Neuron (in vitro differentiated cells): Measurements from ENCODE around the gene LGR6.
"Not testable (repeated sequence)": the region's sequence is repeated elsewhere in the genome, so short reads cannot be mapped to it uniquely, and the experiment has no call there.

Experiments
- H2AFZ ChIP-seq: one replicate; pipeline ENCODE4 v1.6.1; 2013; ENCODE audit warnings: low read depth, mild to moderate bottlenecking, inconsistent platforms, low read length, moderate library complexity
- H3K27me3 ChIP-seq: one replicate; pipeline ENCODE4 v1.6.1; 2013; ENCODE audit warnings: low read length; ENCODE audit not compliant: insufficient read depth
- H3K36me3 ChIP-seq: one replicate; pipeline ENCODE4 v1.6.1; 2013; ENCODE audit warnings: low read length; ENCODE audit not compliant: insufficient read depth
- H3K4me1 ChIP-seq: one replicate; pipeline ENCODE4 v1.6.1; 2013; ENCODE audit warnings: low read length; ENCODE audit not compliant: insufficient read depth
- H3K4me3 ChIP-seq: 2 replicates; pipeline ENCODE4 v1.5.1; 2013; ENCODE audit warnings: mild to moderate bottlenecking, low read length, moderate library complexity
- H3K9me3 ChIP-seq: one replicate; pipeline ENCODE4 v1.6.1; 2013; ENCODE audit warnings: low read length

LGR6 gene

DNA sequence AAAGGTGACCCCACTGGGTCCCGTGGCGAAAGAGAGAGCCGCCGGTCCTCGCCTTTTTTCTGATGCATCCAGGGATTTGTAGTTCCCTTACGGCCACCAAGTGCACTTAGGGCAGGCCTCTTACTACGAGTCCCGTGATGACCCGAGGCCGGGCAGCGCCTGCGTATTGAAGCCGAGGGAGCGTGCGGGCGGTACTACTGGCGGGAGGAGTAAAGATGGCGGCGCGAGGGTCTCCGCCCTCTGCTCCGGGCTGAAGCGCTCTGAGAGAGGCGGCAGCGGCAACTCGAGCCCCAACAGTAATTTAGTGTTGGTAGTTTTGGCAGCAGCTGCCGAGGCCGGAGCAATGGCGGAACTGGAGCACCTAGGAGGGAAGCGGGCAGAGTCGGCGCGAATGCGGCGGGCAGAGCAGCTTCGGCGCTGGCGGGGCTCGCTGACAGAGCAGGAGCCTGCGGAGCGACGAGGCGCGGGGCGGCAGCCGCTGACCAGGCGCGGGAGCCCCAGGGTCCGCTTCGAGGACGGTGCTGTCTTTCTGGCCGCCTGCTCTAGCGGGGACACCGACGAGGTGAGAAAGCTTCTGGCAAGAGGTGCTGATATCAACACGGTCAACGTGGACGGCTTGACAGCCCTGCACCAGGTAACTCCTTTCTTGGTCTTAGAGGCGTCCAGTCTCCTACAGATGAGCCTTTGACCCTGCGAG is 155.1 kb downstream of the LGR6 start, which contains the start of gene PPP1R12B:
PPP1R12B (plus strand) TSS at position 191 of the 697 bp plus-strand sequence; CDS start at position 344, 153 bp downstream.
- Histone ChIP-seq H3K4me3 (peak within 1 kb of the TSS; percentile 70), H3K27me3 (no peaks in the 10 kb centered on the region), H2AFZ (peak within 1 kb of the TSS; percentile 49), H3K36me3 (no peaks in the 10 kb centered on the region), H3K9me3 (no peaks in the 10 kb centered on the region), H3K4me1 (peaks cover 15% of the 10 kb centered on the region)

DNA sequence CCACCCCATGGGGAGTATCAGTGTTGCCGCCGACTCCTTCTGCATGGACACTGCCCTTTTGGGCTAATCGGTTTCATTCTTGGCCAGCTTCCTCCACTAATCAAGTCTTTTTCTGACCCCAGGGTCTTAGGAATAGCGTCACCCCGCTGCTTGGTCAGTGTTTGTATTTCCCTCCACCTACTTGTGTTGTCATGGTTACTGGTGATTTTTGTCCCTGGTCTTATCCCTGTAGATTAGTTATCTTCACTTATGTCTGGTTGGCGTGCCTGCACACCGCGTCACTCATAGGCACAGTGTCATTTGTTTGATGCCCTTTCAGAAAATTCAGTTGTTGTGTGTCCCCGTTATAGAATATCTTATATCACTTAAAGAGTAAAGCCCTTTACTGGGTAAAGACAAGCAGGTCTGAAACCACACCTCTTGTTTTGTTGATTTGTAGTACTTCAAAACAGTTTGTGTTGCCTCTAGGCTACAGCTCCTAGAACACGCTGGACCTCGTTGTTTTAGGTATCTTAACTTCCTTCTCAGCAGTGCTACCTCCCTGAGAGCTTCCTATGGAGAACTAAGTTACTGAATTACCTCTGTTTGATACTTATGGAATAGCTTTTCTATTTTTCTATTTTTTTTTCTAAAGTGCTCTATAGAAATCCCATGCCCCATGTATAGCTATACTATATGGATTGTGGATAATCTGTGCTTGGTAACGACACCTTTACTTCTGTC is 155.8 kb downstream of the LGR6 start:
- Histone ChIP-seq H2AFZ (peak overlapping the region; percentile 49), H3K36me3 (no peaks in the 10 kb centered on the region), H3K4me3 (peak overlapping the region; percentile 70), H3K27me3 (no peaks in the 10 kb centered on the region), H3K4me1 (peaks cover 15% of the 10 kb centered on the region), H3K9me3 (no peaks in the 10 kb centered on the region)

DNA sequence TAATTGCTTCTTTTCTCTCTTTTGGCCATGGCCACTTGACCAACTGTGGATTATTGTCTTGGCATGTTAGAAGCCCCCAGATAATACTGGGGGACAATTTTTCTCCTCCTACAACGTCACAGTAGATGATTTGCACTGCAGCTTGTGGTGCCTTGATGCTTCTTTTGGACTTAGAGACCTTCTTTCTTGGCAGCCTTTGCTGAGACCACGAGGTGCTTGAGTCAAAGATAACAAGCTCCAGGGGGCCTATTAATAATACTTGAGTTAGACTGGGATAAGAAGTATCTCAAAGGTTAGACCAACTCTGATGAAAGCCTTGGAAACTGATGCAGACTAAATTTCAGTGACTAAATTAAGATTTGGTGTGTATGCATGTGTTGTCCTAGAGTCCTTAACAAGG is 158.1 kb downstream of the LGR6 start:
- Histone ChIP-seq H3K9me3 (no peaks in the 10 kb centered on the region), H3K36me3 (no peaks in the 10 kb centered on the region), H2AFZ (no peak overlapping the region), H3K27me3 (no peaks in the 10 kb centered on the region), H3K4me1 (peaks cover 15% of the 10 kb centered on the region), H3K4me3 (no peak overlapping the region)

DNA sequence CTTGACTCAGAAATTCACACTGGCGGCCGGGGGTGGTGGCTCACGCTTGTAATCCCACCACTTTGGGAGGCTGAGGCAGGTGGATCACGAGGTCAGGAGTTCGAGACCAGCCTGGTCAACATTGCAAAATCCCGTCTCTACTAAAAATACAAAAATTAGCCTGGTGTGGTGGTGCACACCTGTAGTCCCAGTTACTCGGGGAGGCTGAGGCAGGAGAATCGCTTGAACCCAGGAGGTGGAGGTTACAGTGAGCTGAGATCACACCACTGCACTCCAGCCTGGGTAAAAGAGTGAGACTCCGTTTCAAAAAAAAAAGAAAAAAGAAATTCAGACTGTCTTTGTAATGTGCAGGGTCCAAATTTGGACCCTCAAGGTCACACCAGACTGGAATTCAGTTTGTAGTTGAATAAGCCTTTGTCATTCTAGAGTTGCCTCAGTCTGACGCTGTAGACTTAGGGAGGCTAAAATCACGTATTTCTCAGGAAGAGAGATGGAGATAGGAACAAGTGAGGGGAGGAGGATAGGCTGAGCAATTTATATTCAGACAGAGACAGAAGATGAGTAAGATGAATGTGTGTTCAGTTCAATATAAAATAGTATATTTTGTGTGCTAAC is 159.1 kb downstream of the LGR6 start:
- H3K4me1 ChIP-seq, result peaks cover 15% of the 10 kb centered on the region

DNA sequence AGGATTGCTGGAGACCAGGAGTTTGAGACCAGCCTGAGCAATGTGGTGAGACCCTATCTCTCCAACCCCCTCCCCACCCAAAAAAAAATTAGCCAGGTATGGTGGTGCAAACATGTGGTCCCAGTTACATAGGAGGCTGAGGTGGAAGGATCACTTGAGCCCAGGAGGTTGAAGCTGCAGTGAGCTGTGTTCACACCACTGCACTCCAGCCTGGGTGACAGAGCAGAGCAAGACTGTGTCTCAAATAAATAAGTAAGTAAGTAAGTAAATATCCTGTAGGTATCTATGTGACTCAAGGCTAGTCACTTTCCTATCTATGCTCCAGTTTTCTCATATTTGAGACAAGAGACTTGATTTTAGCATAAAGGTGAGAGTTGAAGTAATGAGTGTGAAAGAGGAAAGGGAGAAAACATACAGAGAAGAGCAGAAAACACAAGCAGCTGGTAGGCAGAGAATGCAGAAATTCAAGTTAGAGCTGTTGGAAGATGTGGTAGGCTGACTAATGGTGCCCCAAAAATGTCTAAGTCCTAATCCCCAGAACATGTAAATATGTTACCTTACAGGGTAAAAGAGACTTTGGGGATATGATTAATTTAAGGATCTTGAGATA is 162.4 kb downstream of the LGR6 start:
- Histone ChIP-seq H3K36me3 (no peaks in the 10 kb centered on the region), H3K27me3 (no peaks in the 10 kb centered on the region), H3K9me3 (no peaks in the 10 kb centered on the region), H3K4me1 (peaks cover 9% of the 10 kb centered on the region), H2AFZ (no peak overlapping the region), H3K4me3 (no peak overlapping the region)

More for the DNA sequence above, 159.1 kb downstream of the LGR6 start:
- H3K4me3 ChIP-seq, H3K36me3 ChIP-seq, H3K9me3 ChIP-seq, H2AFZ ChIP-seq, H3K27me3 ChIP-seq: not testable (repeated sequence)

DNA sequence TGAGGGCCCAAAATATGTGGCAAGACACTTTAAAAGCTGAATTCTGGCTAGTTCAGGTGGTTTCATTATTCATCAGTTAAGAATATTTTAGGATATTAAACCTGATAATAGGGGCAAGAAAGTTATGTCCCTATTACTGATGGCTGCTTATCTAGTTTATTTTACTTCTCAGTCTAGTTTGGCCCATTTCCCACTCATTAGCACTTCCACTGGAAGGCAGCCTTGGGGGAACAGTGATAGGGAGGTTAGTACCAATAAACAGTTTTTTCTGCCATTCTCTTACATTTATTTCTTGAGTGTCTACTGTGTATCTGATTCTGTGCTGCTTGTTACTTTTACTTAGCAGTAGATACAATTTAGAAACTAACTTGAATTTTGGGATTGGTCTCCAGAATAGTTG is 163.9 kb downstream of the LGR6 start:
- Histone ChIP-seq H3K4me1 (peaks cover 22% of the 10 kb centered on the region), H3K27me3 (no peaks in the 10 kb centered on the region), H2AFZ (no peak overlapping the region), H3K36me3 (no peaks in the 10 kb centered on the region), H3K9me3 (no peaks in the 10 kb centered on the region), H3K4me3 (no peak overlapping the region)

DNA sequence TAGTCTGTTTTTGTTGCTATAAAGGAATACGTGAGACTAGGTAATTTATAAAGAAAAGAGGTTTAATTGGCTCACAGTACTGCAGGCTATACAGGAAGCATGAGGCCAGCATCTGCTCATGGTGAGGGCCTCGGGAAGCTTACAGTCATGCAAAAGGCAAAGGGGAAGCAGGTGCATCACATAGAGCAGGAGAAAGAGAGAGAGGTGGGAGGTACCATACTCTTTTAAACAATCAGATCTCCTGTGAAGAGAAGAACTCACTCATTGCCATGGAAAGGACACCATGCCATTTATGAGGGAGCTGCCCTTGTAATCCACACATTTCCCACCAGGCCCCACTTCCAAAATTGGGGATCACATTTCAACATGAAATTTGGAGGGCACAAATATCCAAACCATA is 167.6 kb downstream of the LGR6 start:
- Histone ChIP-seq H3K4me1 (peaks cover 15% of the 10 kb centered on the region), H3K27me3 (no peaks in the 10 kb centered on the region), H3K36me3 (no peaks in the 10 kb centered on the region), H3K9me3 (no peaks in the 10 kb centered on the region), H2AFZ (no peak overlapping the region), H3K4me3 (no peak overlapping the region)

DNA sequence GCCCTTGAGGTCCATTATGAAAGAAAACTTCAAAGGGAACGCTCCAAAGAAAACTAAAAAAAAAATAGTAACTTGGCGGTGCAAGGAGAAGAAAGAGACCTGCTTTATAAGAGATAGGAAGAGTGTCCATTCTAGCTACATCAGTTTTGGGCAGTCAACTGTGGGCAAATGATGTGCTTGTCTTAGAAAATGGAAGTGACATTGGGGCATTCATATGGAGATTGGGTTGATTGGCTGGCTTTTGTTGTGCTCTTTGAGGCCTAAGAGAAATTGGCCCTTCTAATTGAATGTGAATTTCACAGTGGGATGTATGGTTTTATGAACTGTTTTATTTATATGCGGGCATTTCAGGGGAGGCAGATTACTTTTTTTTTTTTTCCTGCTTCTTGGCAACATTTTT is 168.1 kb downstream of the LGR6 start:
- no peak overlapping the region for H3K4me3 ChIP-seq

DNA sequence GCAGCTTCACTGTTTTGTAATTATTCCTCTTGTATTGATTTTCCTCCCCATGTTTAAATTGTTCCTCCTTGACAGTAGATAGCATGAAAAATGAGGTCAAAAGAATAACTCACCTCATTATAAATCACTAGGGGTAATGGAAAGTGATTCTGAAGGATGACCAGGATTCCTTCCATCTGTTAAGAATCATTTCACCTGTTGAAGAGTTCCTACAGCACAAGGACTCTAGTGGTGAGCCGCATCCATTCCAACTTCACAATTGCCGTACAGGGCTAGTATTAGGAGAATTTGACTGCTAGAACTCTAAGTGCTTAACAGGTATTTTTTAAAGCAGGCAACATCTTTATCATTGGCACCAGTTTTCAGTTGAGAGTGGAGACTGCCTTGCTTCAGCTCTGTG is 168.6 kb downstream of the LGR6 start:
- H3K9me3 ChIP-seq, result no peaks in the 10 kb centered on the region
- H3K27me3 ChIP-seq, result no peaks in the 10 kb centered on the region
- H3K4me1 ChIP-seq, result peaks cover 15% of the 10 kb centered on the region
- H2AFZ ChIP-seq, result no peak overlapping the region
- no peak overlapping the region for H3K4me3 ChIP-seq
- H3K36me3 ChIP-seq, result no peaks in the 10 kb centered on the region

More for the DNA sequence above, 168.1 kb downstream of the LGR6 start:
- Histone ChIP-seq H3K36me3 (no peaks in the 10 kb centered on the region), H2AFZ (no peak overlapping the region), H3K9me3 (no peaks in the 10 kb centered on the region), H3K4me1 (peaks cover 15% of the 10 kb centered on the region), H3K27me3 (no peaks in the 10 kb centered on the region)

DNA sequence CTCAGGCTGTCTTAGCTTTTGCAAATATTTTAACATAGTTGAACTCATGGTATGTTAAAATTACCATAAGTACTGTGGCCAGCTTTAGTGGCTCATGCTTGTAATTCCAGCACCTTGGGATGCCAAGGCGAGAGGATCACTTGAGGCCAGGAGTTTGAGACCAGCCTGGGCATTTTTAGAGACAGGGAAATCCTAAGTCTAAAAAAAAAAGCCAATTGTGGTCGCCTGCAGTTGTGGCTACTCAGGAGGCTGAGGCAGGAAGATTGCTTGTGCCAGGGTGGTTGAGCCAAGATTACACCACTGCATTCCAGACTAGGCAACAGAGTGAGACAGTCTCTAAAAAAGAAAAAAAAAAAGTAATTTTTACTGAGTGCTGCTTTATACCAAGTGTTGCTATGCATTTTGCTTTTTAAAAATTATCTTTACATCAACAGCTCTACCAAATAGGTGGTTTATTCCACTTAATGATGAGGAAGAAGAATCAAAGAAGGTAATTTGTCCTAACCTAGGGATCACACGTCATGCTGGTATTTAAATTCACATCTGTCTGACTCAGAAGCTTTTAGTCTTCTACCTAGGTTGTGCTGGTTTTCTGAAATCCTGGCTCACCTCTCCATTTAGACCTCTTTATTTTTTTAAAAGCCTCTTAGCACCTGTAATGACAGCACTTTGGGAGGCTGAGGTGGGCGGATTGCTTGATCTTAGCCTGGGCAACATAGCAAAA is 171.7 kb downstream of the LGR6 start:
- H3K36me3 ChIP-seq, result no peaks in the 10 kb centered on the region
- H3K4me3 ChIP-seq, result no peak overlapping the region

DNA sequence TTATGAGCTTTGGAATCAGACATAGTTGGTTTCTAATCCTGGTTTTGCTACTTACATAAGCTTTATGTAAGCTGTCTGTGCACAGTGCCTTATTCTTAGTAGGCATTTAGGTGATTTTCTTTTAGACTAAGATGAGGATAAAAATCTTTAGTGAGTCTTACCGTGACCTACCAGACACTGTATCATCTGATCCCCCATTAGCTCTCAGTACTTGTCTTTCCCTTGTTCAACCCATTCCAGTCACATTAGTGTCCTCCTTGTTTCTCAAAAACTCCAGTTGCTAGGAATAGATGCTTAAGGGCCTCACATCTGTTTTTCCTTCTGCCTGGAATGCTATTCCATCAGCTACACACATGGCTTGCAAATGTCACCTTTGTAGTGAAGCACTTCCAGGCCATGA is 173.7 kb downstream of the LGR6 start:
- Histone ChIP-seq H2AFZ (no peak overlapping the region), H3K4me3 (no peak overlapping the region), H3K4me1 (peaks cover 1% of the 10 kb centered on the region), H3K27me3 (no peaks in the 10 kb centered on the region), H3K36me3 (no peaks in the 10 kb centered on the region), H3K9me3 (no peaks in the 10 kb centered on the region)

More for the DNA sequence above, 171.7 kb downstream of the LGR6 start:
- Histone ChIP-seq H3K27me3 (no peaks in the 10 kb centered on the region), H2AFZ (no peak overlapping the region), H3K9me3 (no peaks in the 10 kb centered on the region), H3K4me1 (peaks cover 15% of the 10 kb centered on the region)
